A549 (cell line): Measurements from ENCODE around the gene GABRR1. TPM values are rescaled to one million over a fixed set of nuclear protein-coding genes. Genes with fewer than 3 reads are reported as not detected.

Source experiments
- ATAC-seq, 2 experiments: fragments of 200-7000 bp in 1 of 2; fragments of >200 bp in 1 of 2; cut with Nextera tagmentation in 1 of 2; cut with Tn5 transposase in 1 of 2; 3 replicates each; pipeline versions ENCODE4 v1.8.0 to v1.9.1; 2018 to 2020; ENCODE audit warnings: mild to moderate bottlenecking in 1 of 2, moderate library complexity in 1 of 2
- CTCF ChIA-PET: fragments of 300-600 bp; sonication (Branson Sonifier 250); formaldehyde crosslinking; extraction: SDS; loops from one replicate; lab custom pipeline; 2021; ENCODE audit warnings: antibody characterized with exemption, inconsistent platforms; lab: Yijun Ruan, JAX
- POLR2A ChIA-PET: fragments of 350-600 bp; formaldehyde crosslinking; extraction: SDS; loops from one replicate; lab custom pipeline; 2021; ENCODE audit warnings: antibody characterized with exemption, inconsistent platforms; lab: Yijun Ruan, JAX
- DNase-seq, 2 experiments: peaks; one replicate each; pipeline versions ENCODE4 v3.0.0 to v3.0.0-alpha.2; 2011 to 2016; ENCODE audit warnings: low read depth in 1 of 2, low spot score in 1 of 2
- FAIRE-seq: peaks from 2 replicates; lab custom pipeline; 2011; peaks lifted over from hg19 to GRCh38; lab: Jason Lieb, UNC
- H3K27ac ChIP-seq, 2 experiments: fragments of >200 bp; sonication (Bioruptor Twin); formaldehyde crosslinking; 3 replicates each; pipeline ENCODE4 v1.5.1; 2016 to 2017
- H3K4me1 ChIP-seq: fragments of >200 bp; sonication (Bioruptor Twin); formaldehyde crosslinking; 3 replicates; pipeline ENCODE4 v1.6.1; 2016
- H3K4me2 ChIP-seq: fragments of >200 bp; sonication (Bioruptor Twin); formaldehyde crosslinking; 3 replicates; pipeline ENCODE4 v1.6.1; 2016
- H3K4me3 ChIP-seq: fragments of >200 bp; sonication (Bioruptor Twin); formaldehyde crosslinking; 3 replicates; pipeline ENCODE4 v1.5.1; 2016
- H3K9me3 ChIP-seq: fragments of >200 bp; sonication (Bioruptor Twin); formaldehyde crosslinking; 3 replicates; pipeline ENCODE4 v1.6.1; 2016
- BCL3 ChIP-seq: fragments of >200 bp; sonication (Bioruptor Twin); formaldehyde crosslinking; IDR thresholded peaks from 3 replicates; pipeline ENCODE4 v1.6.1; 2016
- BHLHE40 ChIP-seq: IDR thresholded peaks from 2 replicates; pipeline ENCODE4 v1.6.1; 2012; ENCODE audit warnings: low read depth, low read length, inconsistent platforms
- E2F6 ChIP-seq: IDR thresholded peaks from 2 replicates; pipeline ENCODE4 v1.6.1; 2012; ENCODE audit warnings: low read depth, borderline replicate concordance
- ELK1 ChIP-seq: fragments of 150-350 bp; IDR thresholded peaks from 2 replicates; pipeline ENCODE4 v1.6.1; 2014; ENCODE audit warnings: low read depth, mild to moderate bottlenecking, low read length
- ESRRA ChIP-seq: fragments of 150-350 bp; IDR thresholded peaks from 2 replicates; pipeline ENCODE4 v1.6.1; 2014; ENCODE audit warnings: mild to moderate bottlenecking, low read length, borderline replicate concordance
- FOSB ChIP-seq: fragments of 250-450 bp; sonication (Bioruptor Pico); IDR thresholded peaks from 2 replicates; pipeline ENCODE4 v1.5.0; 2020; ENCODE audit warnings: mild to moderate bottlenecking, moderate library complexity
- GATA3 ChIP-seq: IDR thresholded peaks from 2 replicates; pipeline ENCODE4 v1.6.1; 2012; ENCODE audit warnings: borderline replicate concordance
- HEYL ChIP-seq: fragments of 250-450 bp; sonication (Bioruptor Pico); IDR thresholded peaks from 2 replicates; pipeline ENCODE4 v1.8.0; 2021; ENCODE audit warnings: mild to moderate bottlenecking, moderate library complexity
- HOXA7 ChIP-seq: fragments of 250-450 bp; sonication (Bioruptor Pico); IDR thresholded peaks from 2 replicates; pipeline ENCODE4 v1.5.0; 2020; ENCODE audit warnings: mild to moderate bottlenecking, moderate library complexity
- HOXB13 ChIP-seq: fragments of 250-450 bp; sonication (Bioruptor Pico); IDR thresholded peaks from 2 replicates; pipeline ENCODE4 v1.5.0; 2020; ENCODE audit warnings: low read depth, mild to moderate bottlenecking, moderate library complexity
- HOXB5 ChIP-seq: fragments of 250-450 bp; sonication (Bioruptor Pico); IDR thresholded peaks from 2 replicates; pipeline ENCODE4 v1.5.0; 2020; ENCODE audit warnings: mild to moderate bottlenecking, moderate library complexity
- JUN ChIP-seq, 2 experiments: fragments of >200 bp; sonication (Bioruptor Twin); formaldehyde crosslinking; IDR thresholded peaks; 2 replicates in 1 of 2; 3 replicates in 1 of 2; pipeline ENCODE4 v1.6.1; 2016 to 2017
- JUNB ChIP-seq: fragments of >200 bp; sonication (Bioruptor Twin); formaldehyde crosslinking; IDR thresholded peaks from 2 replicates; pipeline ENCODE4 v1.6.1; 2016
- KDM5A ChIP-seq: fragments of 200-600 bp; sonication (generic); IDR thresholded peaks from 2 replicates; pipeline ENCODE4 v1.6.1; 2016; ENCODE audit warnings: antibody characterized with exemption, mild to moderate bottlenecking
- MAFK ChIP-seq: fragments of 450-650 bp; IDR thresholded peaks from 2 replicates; pipeline ENCODE4 v1.6.1; 2014; ENCODE audit not compliant: partially characterized antibody
- NR3C1 ChIP-seq: fragments of >200 bp; sonication (Bioruptor Twin); formaldehyde crosslinking; IDR thresholded peaks from 3 replicates; pipeline ENCODE4 v1.6.1; 2017
- PBX3 ChIP-seq: IDR thresholded peaks from 2 replicates; pipeline ENCODE4 v1.6.1; 2012
- RCOR1 ChIP-seq: fragments of 150-350 bp; IDR thresholded peaks from 2 replicates; pipeline ENCODE4 v1.6.1; 2014; ENCODE audit warnings: antibody characterized with exemption, low read length, low read depth
- TP53 ChIP-seq: fragments of 250-450 bp; sonication (Bioruptor Pico); IDR thresholded peaks from 2 replicates; pipeline ENCODE4 v1.5.0; 2021; ENCODE audit warnings: mild to moderate bottlenecking, moderate library complexity
- USF2 ChIP-seq: fragments of 450-650 bp; IDR thresholded peaks from 2 replicates; pipeline ENCODE4 v1.6.1; 2014; ENCODE audit warnings: antibody characterized with exemption
- ZSCAN20 ChIP-seq: fragments of 250-450 bp; sonication (Bioruptor Pico); IDR thresholded peaks from 2 replicates; pipeline ENCODE4 v1.8.0; 2022; ENCODE audit warnings: mild to moderate bottlenecking, moderate library complexity
- WGBS: methylation state at CpG from one replicate; pipeline ENCODE4 v1.1.6; 2017; ENCODE audit errors: missing lambda C conversion rate; 5-methylcytosine and 5-hydroxymethylcytosine counted together
- polyA plus RNA-seq, 4 experiments: library from polyadenylated mRNA; depleted of rRNA in 3 of 4; stranded (reverse); fragments of >200 nt; fragmentation: RNase III in 1 of 4; extraction: RNeasy Plus Mini Kit Qiagen cat#74134 plus additional on column Dnase treatment in 1 of 4; gene quantifications; 2 replicates in 3 of 4; 3 replicates in 1 of 4; pipeline ENCODE4 v1.2.3, GENCODE V29; 2011 to 2017

The GABRR1 gene
- polyA plus RNA-seq, 2 of the 4 experiments (the other 2 are of a cell fraction), result not detected

GRCh38 chr6:89140347-89141156 is 76.6 kb downstream of the GABRR1 start:
- ChIA-PET POLR2A (no interaction called here), CTCF (interaction anchor here (0.8 to 3.4 kb wide), 3 partner anchors 18 to 166 kb away, joined by 3 to 10 read pairs (median 3); no protein-coding TSS in a partner anchor)
- peak; percentile 56 to 80; a peak in 4 of 6 replicates for ATAC-seq

GRCh38 chr6:89139509-89140346 is 77.4 kb downstream of the GABRR1 start:
- ATAC-seq (peak; percentile 50 to 51; a peak in 5 of 6 replicates), DNase-seq (no peak), FAIRE-seq (no peak)
- WGBS, result 12% methylated on average over 5 of the region's 5 CpGs
- H3K4me1 ChIP-seq, result peaks cover 35% of the 10 kb centered on the region
- CTCF ChIA-PET, result interaction anchor here (0.6 to 3.4 kb wide), 2 partner anchors 17 to 156 kb away, joined by 3 to 10 read pairs; no protein-coding TSS in a partner anchor
- H3K9me3 ChIP-seq, result no peaks in the 10 kb centered on the region
- H3K27ac ChIP-seq, result peak overlapping the region; percentile 76 to 77
- peak overlapping the region; percentile 79 for H3K4me2 ChIP-seq
- POLR2A ChIA-PET, result no interaction called here
- no peak overlapping the region for H3K4me3 ChIP-seq
- TF ChIP-seq ELK1 (no peak), ESRRA (no peak), RCOR1 (no peak), HOXA7 (no peak), NR3C1 (no peak), FOSB (no peak), JUN (IDR thresholded peaks at IDR 0.05) (no peak), KDM5A (no peak), USF2 (no peak), HEYL (CRISPR knock-in tag) (no peak)

More at GRCh38 chr6:89140347-89141156, 76.6 kb downstream of the GABRR1 start:
- H3K4me3 ChIP-seq, result no peak overlapping the region
- peaks cover 40% of the 10 kb centered on the region for H3K4me1 ChIP-seq
- H3K9me3 ChIP-seq, result no peaks in the 10 kb centered on the region
- FAIRE-seq, result no peak
- peak overlapping the region; percentile 79 for H3K4me2 ChIP-seq
- 21% methylated on average over 7 of the region's 7 CpGs for WGBS
- DNase-seq, result peak in 1 of 2 experiments; percentile 26
- peak overlapping the region; percentile 76 to 77 for H3K27ac ChIP-seq
- TF ChIP-seq HEYL (CRISPR knock-in tag), result no peak
- TF ChIP-seq HOXB5 (CRISPR knock-in tag), result no peak

- TF ChIP-seq BCL3 (no peak), E2F6 (no peak), HOXB13 (CRISPR knock-in tag) (no peak), MAFK (no peak), TP53 (CRISPR knock-in tag) (no peak), GATA3 (no peak), BHLHE40 (no peak), PBX3 (no peak), JUNB (no peak), ZSCAN20 (CRISPR knock-in tag) (no peak)
- no peak overlapping the region for H3K27ac ChIP-seq
- ATAC-seq (no peak), DNase-seq (no peak), FAIRE-seq (no peak)
- ChIA-PET POLR2A (no interaction called here), CTCF (no interaction called here)
- H3K9me3 ChIP-seq, result no peaks in the 10 kb centered on the region
- H3K4me1 ChIP-seq, result peaks cover 28% of the 10 kb centered on the region
- H3K4me2 ChIP-seq, result no peak overlapping the region
- no peak overlapping the region for H3K4me3 ChIP-seq
- WGBS, result 81% methylated on average over 2 of the region's 2 CpGs
Measured at GRCh38 chr6:89138173-89138572, 79.0 kb downstream of the GABRR1 start.
